GM18951 (cell line): Measurements from ENCODE around the gene SCAMP5.
A peak's percentile ranks its signal among the peaks of the same experiment; 100 is the strongest.

ENCODE experiments used
- POLR2A ChIP-seq: IDR thresholded peaks from 4 replicates; pipeline ENCODE4 v1.6.1; 2011; ENCODE audit warnings: mild to moderate bottlenecking; ENCODE audit not compliant: insufficient read length, insufficient read depth; ENCODE audit errors: extremely low read depth
- in situ Hi-C: fragments of 300-500 bp; cut with MboI; formaldehyde crosslinking; loops from one replicate; pipeline ENCODE4 v1.12.0; 2022; ENCODE audit warnings: low sequenced_read_pairs, mixed read lengths, inconsistent platforms; ENCODE audit not compliant: unreplicated experiment

The SCAMP5 gene

GRCh38 chr15:75065851-75066509 is 70.6 kb downstream of the SCAMP5 start:
- in situ Hi-C loops, result no loop called here
- no peak for TF ChIP-seq POLR2A

GRCh38 chr15:75067123-75067830 is 71.9 kb downstream of the SCAMP5 start:
- no peak for TF ChIP-seq POLR2A
- in situ Hi-C loops, result no loop called here

- in situ Hi-C loops, result no loop called here
- TF ChIP-seq POLR2A, result no peak
Measured at GRCh38 chr15:75068748-75069147, 73.4 kb downstream of the SCAMP5 start.

GRCh38 chr15:75069301-75069925 is 74.0 kb downstream of the SCAMP5 start:
- TF ChIP-seq POLR2A, result peak; percentile 39
- in situ Hi-C loops, result no loop called here

- TF ChIP-seq POLR2A, result no peak
- in situ Hi-C loops, result no loop called here
Measured at GRCh38 chr15:75070674-75071073, 75.3 kb downstream of the SCAMP5 start.
